Smooth muscle cell (in vitro differentiated cells): ENCODE data around the gene LRIG2. TPM values are rescaled to one million over a fixed set of nuclear protein-coding genes. Genes with fewer than 3 reads are reported as not detected.
A peak's percentile ranks its signal among the peaks of the same experiment; 100 is the strongest.
"Not testable (repeated sequence)": the region's sequence is repeated elsewhere in the genome, so short reads cannot be mapped to it uniquely, and the experiment has no call there.

Experiments used
- DNase-seq: peaks from one replicate; lab custom pipeline; 2025; ENCODE audit not compliant: unreplicated experiment; lab: John Stamatoyannopoulos, UW
- H2AFZ ChIP-seq: fragments of 200-600 bp; sonication (generic); 2 replicates; pipeline ENCODE4 v1.6.0; 2016; ENCODE audit warnings: antibody characterized with exemption, low read depth, mild to moderate bottlenecking
- H3F3A ChIP-seq: fragments of 200-600 bp; sonication (generic); 2 replicates; pipeline ENCODE4 v1.6.0; 2017; ENCODE audit warnings: antibody characterized with exemption, low read depth
- H3K27ac ChIP-seq: fragments of 200-600 bp; sonication (generic); 2 replicates; pipeline ENCODE4 v1.5.1; 2016; ENCODE audit warnings: low read depth, mild to moderate bottlenecking
- H3K27me3 ChIP-seq: fragments of 200-600 bp; sonication (generic); 2 replicates; pipeline ENCODE4 v1.6.1; 2016; ENCODE audit warnings: low read depth, mild to moderate bottlenecking
- H3K36me3 ChIP-seq: fragments of 200-600 bp; sonication (generic); 2 replicates; pipeline ENCODE4 v1.5.1; 2016; ENCODE audit warnings: low read depth
- H3K4me1 ChIP-seq: fragments of 200-600 bp; sonication (generic); 2 replicates; pipeline ENCODE4 v1.5.1; 2016; ENCODE audit warnings: low read depth
- H3K4me2 ChIP-seq: fragments of 200-600 bp; sonication (generic); 2 replicates; pipeline ENCODE4 v1.6.0; 2016; ENCODE audit warnings: mild to moderate bottlenecking
- H3K4me3 ChIP-seq: fragments of 200-600 bp; sonication (generic); 2 replicates; pipeline ENCODE4 v1.5.1; 2016; ENCODE audit warnings: mild to moderate bottlenecking
- H3K79me2 ChIP-seq: fragments of 200-600 bp; sonication (generic); 2 replicates; pipeline ENCODE4 v1.6.0; 2016; ENCODE audit warnings: low read depth, mild to moderate bottlenecking
- H3K9ac ChIP-seq: fragments of 200-600 bp; sonication (generic); 2 replicates; pipeline ENCODE4 v1.6.0; 2016; ENCODE audit warnings: low read depth
- H3K9me3 ChIP-seq: fragments of 200-600 bp; sonication (generic); replicated peaks from 2 replicates; pipeline ENCODE4 v1.5.1; 2016; ENCODE audit warnings: low read depth
- H4K20me1 ChIP-seq: fragments of 200-600 bp; sonication (generic); 2 replicates; pipeline ENCODE4 v1.6.0; 2016; ENCODE audit warnings: low read depth
- CTCF ChIP-seq: fragments of 200-600 bp; sonication (generic); IDR thresholded peaks from 2 replicates; pipeline ENCODE4 v1.5.1; 2017; ENCODE audit warnings: borderline replicate concordance, mild to moderate bottlenecking, antibody characterized with exemption; ENCODE audit not compliant: insufficient read depth, poor library complexity, severe bottlenecking
- WGBS: methylation state at CpG from one replicate; pipeline ENCODE4 v1.1.7; 2016; ENCODE audit warnings: low lambda C conversion rate; 5-methylcytosine and 5-hydroxymethylcytosine counted together
- polyA plus RNA-seq: library from polyadenylated mRNA; unstranded; fragments of >200 nt; fragmentation: Nextera tagmentation; extraction: Ambion mirVana; gene quantifications from 2 replicates; pipeline ENCODE4 v1.2.1, GENCODE V29; 2016
- total RNA-seq: library from RNA; depleted of rRNA; stranded (reverse); fragments of >200 nt; gene quantifications from 2 replicates; pipeline ENCODE4 v1.2.3, GENCODE V29; 2014

The LRIG2 gene
- total and polyA plus RNA-seq, 2 experiments from 2014 or later: 4.2 to 10.6 TPM

- H3K9ac ChIP-seq: no peak overlapping the region
- H3K9me3 ChIP-seq: no peaks in the 10 kb centered on the region
- H3K27ac ChIP-seq: peak overlapping the region; percentile 33
- 78% methylated on average over 5 of the region's 5 CpGs for WGBS
- no peaks in the 10 kb centered on the region for H3K36me3 ChIP-seq
- no peak overlapping the region for H3K4me2 ChIP-seq
- no peak overlapping the region for H3K4me3 ChIP-seq
- H3K79me2 ChIP-seq: no peaks in the 10 kb centered on the region
- H3K4me1 ChIP-seq: peaks cover 2% of the 10 kb centered on the region
- H3K27me3 ChIP-seq: no peaks in the 10 kb centered on the region
- no peaks in the 10 kb centered on the region for H4K20me1 ChIP-seq
- peaks cover 6% of the 10 kb centered on the region for H3F3A ChIP-seq
- no peak for DNase-seq
- TF ChIP-seq CTCF: no peak
- peak overlapping the region; percentile 36 for H2AFZ ChIP-seq
These were observed 80.3 kb downstream of the LRIG2 start for GRCh38 chr1:113153116-113153803.

GRCh38 chr1:113156368-113156767, 83.4 kb downstream of the LRIG2 start:
- H4K20me1 ChIP-seq: no peaks in the 10 kb centered on the region
- no peaks in the 10 kb centered on the region for H3K9me3 ChIP-seq
- H3K4me1 ChIP-seq: peaks cover 2% of the 10 kb centered on the region
- no peak overlapping the region for H3K4me2 ChIP-seq
- peaks cover 6% of the 10 kb centered on the region for H3F3A ChIP-seq
- no peaks in the 10 kb centered on the region for H3K79me2 ChIP-seq
- no peak overlapping the region for H3K4me3 ChIP-seq
- no peak for DNase-seq
- H2AFZ ChIP-seq: no peak overlapping the region
- no peaks in the 10 kb centered on the region for H3K36me3 ChIP-seq
- H3K9ac ChIP-seq: no peak overlapping the region
- WGBS: 96% methylated on average over 1 of the region's 1 CpG
- no peak overlapping the region for H3K27ac ChIP-seq
- H3K27me3 ChIP-seq: no peaks in the 10 kb centered on the region
- TF ChIP-seq CTCF: no peak

- not testable (repeated sequence) for H3K79me2 ChIP-seq, H3K9ac ChIP-seq, DNase-seq, H4K20me1 ChIP-seq, H3K27me3 ChIP-seq, H3K36me3 ChIP-seq, H3K4me1 ChIP-seq, H3K27ac ChIP-seq, H3K4me3 ChIP-seq, H3K4me2 ChIP-seq, H2AFZ ChIP-seq, H3K9me3 ChIP-seq, H3F3A ChIP-seq
- 63% methylated on average over 6 of the region's 6 CpGs for WGBS
These were observed 85.7 kb downstream of the LRIG2 start for GRCh38 chr1:113158743-113159142.

GRCh38 chr1:113166473-113166872, 93.5 kb downstream of the LRIG2 start:
- H3K36me3 ChIP-seq: no peaks in the 10 kb centered on the region
- H3K27ac ChIP-seq: no peak overlapping the region
- H3K4me1 ChIP-seq: no peaks in the 10 kb centered on the region
- TF ChIP-seq CTCF: no peak
- H3K4me3 ChIP-seq: no peak overlapping the region
- H3K27me3 ChIP-seq: no peaks in the 10 kb centered on the region
- no peak for DNase-seq
- H3K9ac ChIP-seq: no peak overlapping the region
- no peaks in the 10 kb centered on the region for H4K20me1 ChIP-seq
- H2AFZ ChIP-seq: no peak overlapping the region
- H3K4me2 ChIP-seq: no peak overlapping the region
- H3K9me3 ChIP-seq: no peaks in the 10 kb centered on the region
- 98% methylated on average over 5 of the region's 5 CpGs for WGBS
- no peaks in the 10 kb centered on the region for H3K79me2 ChIP-seq
- no peaks in the 10 kb centered on the region for H3F3A ChIP-seq
